Activated CD4-positive, CD25-positive, alpha-beta regulatory T cell (primary cell): ENCODE data around the gene HGS.

Experiments used
- DNase-seq, 4 experiments: peaks; one replicate each; lab custom pipeline; 2025; lab: John Stamatoyannopoulos, UW

The HGS gene

GRCh38 chr17:81705518-81706231 is 21.9 kb downstream of the HGS start:
- no peak for DNase-seq

GRCh38 chr17:81706232-81706611 is 22.4 kb downstream of the HGS start:
- DNase-seq = no peak

DNA sequence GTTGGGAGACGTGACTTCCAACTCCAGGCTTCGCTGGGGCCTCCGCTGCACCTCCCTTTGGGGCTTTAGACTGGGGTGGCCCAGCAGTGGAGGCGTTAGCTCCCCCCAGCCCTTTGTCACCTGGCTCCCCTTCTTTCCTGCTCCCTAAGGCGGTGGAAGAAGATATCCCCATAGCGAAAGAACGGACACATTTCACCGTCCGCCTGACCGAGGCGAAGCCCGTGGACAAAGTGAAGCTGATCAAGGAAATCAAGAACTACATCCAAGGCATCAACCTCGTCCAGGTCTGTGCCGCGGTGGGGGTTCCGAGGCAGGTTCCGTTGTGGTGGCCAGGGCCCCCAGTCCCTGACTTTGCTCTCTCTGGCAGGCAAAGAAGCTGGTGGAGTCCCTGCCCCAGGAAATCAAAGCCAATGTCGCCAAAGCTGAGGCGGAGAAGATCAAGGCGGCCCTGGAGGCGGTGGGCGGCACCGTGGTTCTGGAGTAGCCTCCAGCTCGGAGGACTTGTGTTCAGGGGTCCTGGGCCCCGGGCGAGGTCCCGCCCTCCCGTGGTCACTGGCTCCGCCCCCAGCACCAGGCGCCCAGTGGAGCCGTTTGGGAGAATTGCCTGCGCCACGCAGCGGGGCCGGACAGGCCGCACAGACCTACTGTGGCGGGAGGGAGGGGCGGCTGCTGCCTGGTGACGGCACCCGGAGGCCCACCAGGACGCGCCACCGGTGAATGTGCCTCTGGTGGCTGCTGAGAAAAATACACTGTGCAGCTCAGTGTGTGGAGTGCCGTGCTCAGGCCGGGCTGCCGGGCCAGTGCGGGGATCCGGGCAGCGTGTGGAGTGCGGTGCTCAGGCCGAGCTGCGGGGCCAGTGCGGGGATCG is 23.2 kb downstream of the HGS start:
- DNase-seq = no peak

DNA sequence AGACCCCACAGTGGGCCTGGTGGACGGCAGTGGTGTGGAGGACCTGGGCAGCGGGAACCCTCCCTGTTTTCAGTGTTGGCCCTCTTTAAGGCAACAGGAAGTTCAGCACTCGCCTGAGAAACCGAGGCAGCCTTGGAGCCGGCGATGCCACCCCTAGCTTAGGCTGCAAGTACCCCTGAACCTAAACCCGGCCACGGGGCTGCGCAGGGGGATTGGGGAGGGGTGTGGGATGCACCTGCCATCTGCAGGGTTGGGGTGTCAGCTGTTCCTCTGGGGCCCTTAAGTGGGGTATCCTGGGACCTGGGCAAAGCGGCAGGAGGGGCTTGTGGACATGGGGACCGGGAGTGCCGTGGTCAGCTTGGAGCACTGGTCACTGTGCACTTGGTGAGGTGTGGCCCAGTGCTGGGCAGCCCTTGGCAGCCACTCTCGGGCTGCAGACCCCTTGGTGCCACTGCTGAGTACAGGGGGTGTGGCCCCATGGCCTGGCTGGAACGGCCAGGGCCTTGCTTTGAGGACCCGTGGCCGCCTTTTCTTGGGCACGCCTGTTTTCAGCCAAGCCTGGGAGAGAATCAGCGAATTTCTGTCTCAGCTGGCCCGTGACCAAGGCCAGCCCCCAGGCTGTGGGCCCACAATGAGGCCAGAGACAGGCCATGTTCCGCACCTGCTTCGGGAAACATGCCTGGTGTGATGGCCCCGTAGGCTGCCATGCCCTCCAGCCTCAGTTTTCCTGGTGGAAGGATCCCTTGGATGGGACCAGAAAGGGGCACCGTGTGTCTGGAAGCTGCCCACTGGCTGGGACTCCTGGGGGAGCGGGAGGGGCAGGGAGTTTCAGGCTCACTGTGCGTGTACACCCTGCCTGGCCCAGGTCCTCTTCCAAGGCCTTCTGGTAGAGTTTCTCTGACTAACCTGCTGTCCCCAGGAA is 24.2 kb downstream of the HGS start:
- DNase-seq = no peak

GRCh38 chr17:81708739-81709185 is 25.0 kb downstream of the HGS start:
- DNase-seq = no peak

DNA sequence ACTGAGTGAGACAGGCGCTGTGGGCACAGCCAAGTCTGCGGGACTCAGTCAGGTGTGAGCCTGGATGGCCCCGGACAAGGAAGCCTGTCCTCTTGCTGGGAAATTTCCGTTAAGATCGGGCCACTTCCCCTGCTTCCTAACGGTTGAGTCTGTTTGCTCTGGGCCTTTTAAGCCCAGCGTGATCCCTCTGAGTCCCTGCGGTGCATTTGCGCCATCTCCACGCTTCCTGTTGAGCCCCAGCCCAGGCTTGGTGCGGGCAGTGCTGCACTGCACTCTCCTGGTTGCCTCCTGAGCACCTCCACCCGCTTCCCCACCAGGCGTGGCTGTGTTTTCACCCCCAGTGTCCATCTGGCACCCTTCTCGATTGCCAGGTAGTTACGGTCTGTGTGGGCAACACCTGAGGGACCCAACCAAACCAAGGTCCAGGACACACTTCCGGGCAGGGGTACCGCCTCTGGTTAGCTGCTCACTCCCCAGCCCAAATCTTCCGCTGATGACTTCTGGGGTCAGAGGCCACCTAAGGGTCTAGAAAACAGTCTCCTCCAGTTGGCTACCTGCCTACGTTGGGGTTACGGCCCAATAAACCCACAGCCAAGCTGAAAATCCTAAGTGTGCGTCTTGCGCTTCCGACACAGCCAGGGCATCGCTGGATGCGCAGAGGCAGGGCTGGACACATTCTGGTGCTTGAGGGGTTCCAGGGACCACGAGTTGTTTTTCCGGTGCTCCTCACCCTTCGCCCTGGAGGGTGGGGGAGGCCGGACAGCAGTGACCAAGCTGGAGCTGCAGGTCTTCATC is 26.9 kb downstream of the HGS start:
- DNase-seq = no peak

- DNase-seq = peak; percentile 59 to 71 (median 64)
These were observed 28.1 kb downstream of the HGS start, which contains the start of gene SLC25A10 for GRCh38 chr17:81711814-81712467. SLC25A10 (plus strand) TSS chr17:81712284; CDS start chr17:81712427, 143 bp downstream.

- no peak for DNase-seq
These were observed 28.7 kb downstream of the HGS start for GRCh38 chr17:81712468-81713003.

DNA sequence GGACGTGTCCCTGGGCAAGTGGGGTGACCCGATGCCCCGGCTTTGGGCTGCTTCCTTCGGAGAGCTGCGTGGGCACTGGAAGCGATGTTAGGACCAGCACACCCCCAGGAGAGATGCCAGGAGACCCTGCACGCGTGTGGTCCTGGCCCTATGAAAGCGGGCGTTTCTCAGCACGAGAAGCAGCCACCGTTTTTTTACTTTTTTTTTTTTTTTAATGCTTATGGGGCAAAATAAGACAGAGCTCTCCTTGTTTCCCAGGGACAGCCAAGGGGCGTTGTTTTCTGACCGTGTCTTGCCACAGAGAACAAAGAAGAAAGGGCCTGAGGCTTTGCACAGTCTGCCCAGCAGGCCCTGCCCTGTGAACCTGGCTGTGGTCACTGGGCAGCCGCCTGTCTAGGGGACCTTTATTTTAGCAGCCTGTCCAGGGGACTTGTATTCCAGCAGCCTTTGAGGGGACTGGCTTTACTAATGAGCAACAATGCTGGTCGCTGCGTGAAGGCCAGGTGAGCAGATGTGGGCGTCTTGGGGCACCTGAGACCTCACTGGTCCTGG is 29.3 kb downstream of the HGS start:
- DNase-seq = no peak

GRCh38 chr17:81713556-81714411 is 30.0 kb downstream of the HGS start:
- no peak for DNase-seq

GRCh38 chr17:81714412-81715106 is 30.7 kb downstream of the HGS start:
- DNase-seq = no peak

GRCh38 chr17:81715107-81715871 is 31.5 kb downstream of the HGS start:
- DNase-seq = no peak

GRCh38 chr17:81715872-81716673 is 32.3 kb downstream of the HGS start:
- DNase-seq = no peak

DNA sequence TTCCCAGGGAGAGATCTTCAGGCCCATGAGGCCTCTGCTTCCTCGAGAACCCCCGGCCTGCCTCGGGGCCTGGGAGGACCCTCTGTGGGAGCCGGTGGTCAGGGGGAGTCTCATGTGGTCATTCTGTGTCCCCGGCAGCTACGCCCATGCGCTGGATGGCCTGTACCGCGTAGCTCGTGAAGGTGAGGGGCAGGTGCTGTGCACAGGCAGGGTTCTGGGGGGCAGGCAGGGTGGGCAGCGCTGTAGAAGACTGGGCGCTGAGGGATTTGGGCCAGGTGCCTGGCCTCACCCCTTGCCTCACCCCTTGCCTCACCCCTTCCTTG is 32.8 kb downstream of the HGS start:
- DNase-seq = no peak

- no peak for DNase-seq
These were observed 33.4 kb downstream of the HGS start for GRCh38 chr17:81717049-81717765.

GRCh38 chr17:81717766-81718089 is 33.9 kb downstream of the HGS start:
- DNase-seq = no peak
